GM21447 (cell line): ENCODE data around the gene NCAPD2.
A peak's percentile ranks its signal among the peaks of the same experiment; 100 is the strongest.

Experiments used
- ATAC-seq: cut with Tn5 transposase; IDR thresholded peaks from one replicate; pipeline ENCODE4 v1.9.1; 2021; ENCODE audit not compliant: unreplicated experiment

The NCAPD2 gene

GRCh38 chr12:6562881-6563280, 69.0 kb downstream of the NCAPD2 start:
- ATAC-seq, result no peak

GRCh38 chr12:6563448-6564050, 69.6 kb downstream of the NCAPD2 start:
- ATAC-seq, result no peak

- ATAC-seq, result peak; percentile 6
These were observed 73.3 kb downstream of the NCAPD2 start for GRCh38 chr12:6567112-6567670.

GRCh38 chr12:6569312-6569711, 75.4 kb downstream of the NCAPD2 start:
- no peak for ATAC-seq

- ATAC-seq, result no peak
These were observed 75.9 kb downstream of the NCAPD2 start for GRCh38 chr12:6569786-6570185.

- no peak for ATAC-seq
These were observed 76.5 kb downstream of the NCAPD2 start for GRCh38 chr12:6570264-6570887.

GRCh38 chr12:6573001-6573400, 79.1 kb downstream of the NCAPD2 start:
- ATAC-seq, result no peak

- ATAC-seq, result no peak
These were observed 80.8 kb downstream of the NCAPD2 start for GRCh38 chr12:6574576-6575295.

GRCh38 chr12:6575648-6576047, 81.7 kb downstream of the NCAPD2 start:
- ATAC-seq, result no peak
